Dermis microvascular lymphatic vessel endothelial cell (primary cell): ENCODE data around the gene MOCOS. TPM values are rescaled to one million over a fixed set of nuclear protein-coding genes. Genes with fewer than 3 reads are reported as not detected.

ENCODE experiments used
- DNase-seq, 2 donors: peaks; one replicate each; pipeline versions ENCODE4 v3.0.0 to v3.0.0-alpha.2; 2010; ENCODE audit warnings: low read depth in 2 of 2
- total RNA-seq: library from RNA; depleted of rRNA; stranded (reverse); fragments of >200 nt; gene quantifications from 2 replicates; pipeline ENCODE4 v1.2.1, GENCODE V29; 2014

The MOCOS gene
- total RNA-seq, 1 donor from 2014 or later = 0.13 TPM

- DNase-seq = no peak
These were observed 81.9 kb downstream of the MOCOS start for GRCh38 chr18:36269157-36269556.

DNA sequence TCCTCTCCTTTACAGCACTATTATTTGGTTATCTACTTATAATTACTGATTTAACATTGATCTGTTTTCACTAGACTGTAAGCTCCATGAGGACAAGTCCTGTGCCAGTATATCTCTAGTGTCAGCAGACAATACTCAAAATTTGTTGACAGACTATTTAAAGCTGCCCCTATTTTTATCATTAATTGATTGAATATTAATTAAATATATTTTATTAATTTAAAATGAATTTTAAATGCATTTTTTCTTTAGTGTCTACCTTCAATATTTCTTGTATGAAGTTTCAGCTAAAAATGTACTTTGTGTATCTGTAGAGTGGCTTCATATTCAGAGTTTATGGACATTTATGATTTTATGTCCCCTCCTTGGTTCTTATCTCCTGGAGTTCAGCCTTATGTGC is 83.9 kb downstream of the MOCOS start:
- DNase-seq = no peak

- no peak for DNase-seq
These were observed 86.0 kb downstream of the MOCOS start for GRCh38 chr18:36273347-36273746.

DNA sequence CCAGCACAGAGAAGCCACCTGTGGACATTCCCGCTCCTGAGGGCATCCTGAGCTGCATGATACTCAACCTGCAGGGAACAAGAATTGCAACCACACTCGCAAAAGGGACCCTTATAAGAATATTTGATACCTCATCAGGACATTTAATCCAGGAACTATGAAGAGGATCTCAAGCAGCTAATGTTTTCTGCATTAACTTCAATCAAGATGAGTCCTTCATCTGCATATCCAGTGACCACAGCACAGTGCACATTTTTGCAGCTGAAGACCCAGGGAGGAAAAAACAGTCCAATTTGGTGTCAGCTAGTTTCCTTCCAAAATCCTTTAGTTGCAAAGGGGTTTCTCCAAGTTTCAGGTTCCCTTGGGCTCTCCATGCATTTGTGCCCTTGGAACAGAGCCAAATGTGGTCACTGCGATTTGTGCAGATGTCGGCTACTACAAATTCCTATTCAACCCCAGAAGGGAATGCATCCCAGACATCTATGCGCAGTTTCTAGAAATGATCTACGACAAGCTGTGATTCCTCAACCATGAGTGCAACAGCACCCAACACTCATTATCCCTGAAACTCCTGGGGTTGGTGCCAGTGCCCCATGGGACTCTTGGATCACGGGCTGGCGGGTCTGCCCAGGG is 86.9 kb downstream of the MOCOS start:
- no peak for DNase-seq

GRCh38 chr18:36275561-36275960 is 88.3 kb downstream of the MOCOS start:
- no peak for DNase-seq

DNA sequence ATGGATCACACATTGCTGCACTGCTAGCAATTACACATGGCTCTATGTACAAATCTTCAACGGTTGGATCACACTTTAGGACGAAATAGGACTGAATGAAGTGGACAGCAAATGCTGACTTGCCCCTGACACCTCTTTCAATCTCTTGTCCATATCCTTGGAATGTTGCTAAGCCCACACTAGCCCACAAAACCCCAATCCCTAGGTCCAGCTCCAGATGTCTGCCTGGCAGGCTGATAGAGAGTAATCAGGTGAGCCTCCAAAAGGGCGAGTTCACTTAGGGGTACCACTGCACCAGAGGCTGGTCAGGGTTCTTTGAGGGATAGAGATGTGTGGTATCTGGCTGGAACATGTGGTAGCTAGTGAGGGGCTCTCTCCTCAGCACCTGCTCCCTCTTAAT is 91.7 kb downstream of the MOCOS start:
- DNase-seq = no peak

DNA sequence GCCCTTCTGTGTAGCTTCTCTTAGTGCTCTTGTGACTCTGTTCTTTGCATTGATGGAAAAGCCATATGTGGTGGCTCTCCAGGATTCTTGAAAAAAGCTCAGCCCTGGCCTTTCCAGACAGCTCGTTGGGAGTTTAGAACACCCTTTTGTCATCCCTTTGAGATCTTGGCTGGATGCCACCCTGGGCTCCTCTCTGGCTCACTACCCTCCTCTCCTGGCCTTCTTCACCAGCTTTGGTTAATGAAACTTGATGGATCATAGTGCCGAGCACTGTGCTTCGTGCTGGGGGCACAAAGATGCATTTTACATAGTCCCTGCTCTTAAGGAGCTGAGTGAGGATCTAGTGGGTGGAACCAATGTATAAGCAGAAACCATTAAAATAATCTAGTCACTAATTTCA is 94.6 kb downstream of the MOCOS start:
- DNase-seq = no peak

GRCh38 chr18:36283448-36283847 is 96.2 kb downstream of the MOCOS start:
- DNase-seq = no peak

- no peak for DNase-seq
These were observed 97.0 kb downstream of the MOCOS start for GRCh38 chr18:36284268-36284667.

DNA sequence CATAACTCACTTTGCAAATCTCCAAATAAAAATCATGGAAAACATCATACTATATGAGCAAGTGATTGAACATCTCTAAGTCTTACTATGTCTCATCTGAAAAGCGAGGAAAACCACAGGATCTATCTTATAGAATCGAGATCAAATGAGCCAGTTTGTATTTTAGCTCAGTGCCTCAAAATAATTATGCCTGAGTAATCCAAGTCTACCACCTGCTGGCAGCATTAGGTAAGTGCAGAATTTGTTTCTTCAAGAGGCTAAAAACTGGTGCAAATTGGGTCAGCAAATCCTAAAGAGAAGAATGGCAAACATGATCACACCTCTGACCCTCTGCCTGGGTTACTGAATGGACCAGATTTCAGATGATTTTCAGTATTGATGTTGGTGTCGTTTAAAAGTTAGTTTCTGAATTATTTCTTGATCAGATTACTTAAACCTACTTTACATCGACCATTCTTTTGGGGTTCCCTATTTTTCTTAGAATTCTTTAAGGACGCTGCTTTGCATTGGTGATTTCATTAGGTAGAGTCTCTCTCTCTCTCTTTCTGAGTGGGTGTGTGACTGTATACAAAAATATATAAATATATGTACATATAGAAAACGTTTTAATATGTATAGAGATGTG is 97.5 kb downstream of the MOCOS start:
- DNase-seq = peak; percentile 55 to 69

- DNase-seq = no peak
These were observed 100.4 kb downstream of the MOCOS start for GRCh38 chr18:36287653-36288052.

- DNase-seq = no peak
These were observed 101.4 kb downstream of the MOCOS start for GRCh38 chr18:36288689-36289088.

DNA sequence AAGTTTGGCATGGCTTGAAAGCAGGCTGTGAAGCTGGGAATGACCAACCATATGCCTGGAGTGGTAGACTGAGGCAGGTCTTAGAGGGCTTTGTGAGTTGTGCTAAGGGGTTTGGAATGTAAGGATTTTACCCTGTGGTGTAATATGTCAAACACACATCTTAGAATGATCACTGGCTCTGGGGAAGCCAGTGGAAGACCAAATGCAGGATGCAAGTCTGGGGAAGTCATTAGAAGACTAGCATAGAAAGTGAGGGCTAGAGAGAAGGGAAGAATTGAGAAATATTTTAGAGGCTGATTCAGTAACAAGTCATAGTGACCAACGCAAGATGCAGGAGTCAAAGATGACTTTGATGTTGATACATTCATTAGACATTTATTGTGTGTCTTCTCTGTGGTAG is 106.7 kb downstream of the MOCOS start:
- no peak for DNase-seq

DNA sequence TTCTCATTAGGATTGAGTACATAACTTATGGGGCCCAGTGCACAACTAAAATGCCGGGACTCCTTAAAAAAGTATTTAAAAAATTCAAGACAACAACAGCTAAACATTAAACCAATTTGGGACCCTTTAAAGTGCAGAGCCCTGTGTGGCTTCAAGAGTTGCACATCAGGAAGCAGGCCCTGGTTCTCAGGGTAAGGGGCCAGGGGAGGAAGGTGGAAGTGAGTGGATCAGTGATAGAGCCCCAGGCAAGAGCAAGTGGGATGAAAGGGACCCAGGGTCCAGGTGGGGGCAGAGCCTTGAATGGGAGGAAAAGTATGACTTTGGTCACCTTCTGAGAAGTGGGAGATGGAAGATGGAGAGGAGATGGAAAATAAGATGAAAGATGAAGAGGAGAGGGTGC is 107.9 kb downstream of the MOCOS start:
- no peak for DNase-seq

DNA sequence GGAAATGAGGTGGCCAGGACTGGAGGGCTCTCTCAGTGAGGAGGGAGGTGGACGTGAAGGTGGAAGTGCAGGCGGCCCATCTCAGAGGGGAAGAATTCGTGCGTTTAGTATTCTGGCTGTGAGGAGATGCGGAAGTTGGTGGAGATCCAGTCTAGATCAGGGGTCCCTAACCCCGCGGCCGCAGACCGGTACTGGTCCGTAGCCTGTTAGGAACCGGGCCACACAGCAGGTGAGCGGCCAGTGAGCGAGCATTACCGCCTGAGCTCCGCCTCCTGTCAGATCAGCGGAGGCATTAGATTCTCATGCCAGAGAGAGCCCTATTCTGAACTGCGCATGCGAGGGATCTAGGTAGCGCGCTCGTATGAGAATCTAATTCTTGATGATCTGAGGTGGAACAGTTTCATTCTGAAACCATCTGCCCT is 108.6 kb downstream of the MOCOS start:
- no peak for DNase-seq

DNA sequence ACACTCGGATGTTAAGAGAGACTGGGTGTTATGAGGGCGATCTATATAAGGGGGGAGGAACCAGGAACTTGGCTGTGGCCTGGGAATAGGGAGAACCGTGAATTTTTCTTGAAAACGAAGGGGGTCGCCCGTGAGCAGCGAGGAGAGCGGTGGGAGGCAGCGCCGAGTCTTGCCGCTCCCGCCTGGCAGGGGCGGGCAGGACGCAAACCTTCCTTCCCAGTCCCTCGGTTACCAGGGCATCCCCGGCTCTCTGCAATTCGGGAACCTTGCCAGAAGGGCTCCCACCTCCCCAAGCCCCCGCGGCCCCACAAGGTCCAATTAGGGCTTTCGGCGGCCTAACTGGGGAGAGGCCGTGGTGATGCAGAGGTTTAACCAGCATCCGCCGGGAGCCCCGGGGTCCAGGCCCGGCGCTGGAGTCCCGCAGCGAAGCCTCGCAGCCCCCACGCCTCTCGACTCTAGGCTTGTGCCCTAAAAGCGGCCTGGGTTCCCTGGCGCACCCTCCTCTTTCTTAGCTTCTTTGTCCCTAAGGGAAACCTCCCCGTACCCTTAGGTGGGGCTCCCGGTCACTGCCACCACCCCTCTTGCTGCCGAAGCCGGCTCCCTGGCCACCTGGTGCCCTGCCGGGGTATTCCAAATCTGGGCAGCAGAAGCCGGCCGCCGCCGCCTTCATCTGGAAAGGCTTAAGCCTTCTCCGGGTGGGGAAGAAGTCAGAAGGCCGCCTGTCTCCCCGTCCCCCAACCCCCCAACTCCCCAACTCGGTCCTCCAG is 109.5 kb downstream of the MOCOS start:
- peak in 1 of 2 donors; percentile 72 for DNase-seq

DNA sequence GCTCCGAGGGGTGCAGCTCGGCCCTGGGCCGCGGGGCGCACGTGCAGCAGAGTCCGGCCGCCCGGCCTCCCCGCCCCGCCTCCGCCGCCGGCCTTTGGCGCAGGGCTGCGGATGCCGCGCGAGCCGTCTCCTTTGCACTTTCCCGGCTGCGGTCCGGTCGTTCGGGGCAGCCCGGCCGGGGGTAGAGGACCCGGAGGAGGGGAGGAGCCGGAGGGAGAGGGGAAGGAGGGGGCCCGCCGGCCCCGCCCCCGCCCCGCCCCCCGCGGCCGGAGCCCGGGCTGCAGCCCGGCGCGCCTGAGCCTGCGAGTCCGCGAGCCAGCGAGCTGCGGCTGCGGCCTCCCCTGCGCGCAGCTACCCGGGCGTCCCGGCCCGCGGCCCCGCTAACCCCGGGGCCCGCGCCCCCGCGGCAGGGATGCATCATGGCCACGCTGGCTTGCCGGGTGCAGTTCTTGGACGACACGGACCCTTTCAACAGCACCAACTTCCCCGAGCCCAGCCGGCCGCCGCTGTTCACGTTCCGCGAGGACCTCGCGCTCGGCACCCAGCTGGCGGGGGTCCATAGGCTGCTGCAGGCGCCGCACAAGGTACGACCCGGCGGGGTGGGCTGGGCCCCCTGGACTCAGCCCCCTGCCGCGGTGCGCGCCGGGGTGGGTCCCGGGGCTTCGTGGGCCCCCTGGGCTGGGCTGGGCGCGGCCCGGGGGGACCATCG is 110.3 kb downstream of the MOCOS start, which contains the start of gene FHOD3:
Gene FHOD3, plus strand, starts transcription at position 297 of the 709 bp plus-strand sequence. Its CDS starts 123 bp downstream, at position 420.
- peak in 1 of 2 donors; percentile 46 for DNase-seq

- no peak for DNase-seq
These were observed 110.9 kb downstream of the MOCOS start for GRCh38 chr18:36298126-36298741.

- no peak for DNase-seq
These were observed 111.7 kb downstream of the MOCOS start for GRCh38 chr18:36299015-36299414.

DNA sequence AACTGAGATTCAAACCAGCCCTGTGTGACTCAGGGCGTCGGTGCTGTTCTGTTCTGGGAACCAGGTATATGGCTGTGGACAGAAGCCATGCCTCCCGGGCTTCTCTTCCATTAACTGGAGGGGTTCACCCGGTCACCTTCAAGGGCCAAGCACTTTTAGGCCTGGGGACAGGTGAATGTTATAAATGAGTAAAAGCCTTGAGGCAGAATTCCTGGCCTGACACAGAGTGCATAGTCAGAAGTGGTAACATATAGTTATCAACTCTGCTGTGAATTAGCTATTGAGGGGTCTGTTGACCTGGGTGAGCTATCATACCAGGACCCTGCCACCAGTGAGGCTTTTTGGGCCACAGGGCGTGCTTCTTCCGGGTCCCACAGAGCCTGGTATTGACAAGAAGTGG is 112.9 kb downstream of the MOCOS start:
- no peak for DNase-seq

DNA sequence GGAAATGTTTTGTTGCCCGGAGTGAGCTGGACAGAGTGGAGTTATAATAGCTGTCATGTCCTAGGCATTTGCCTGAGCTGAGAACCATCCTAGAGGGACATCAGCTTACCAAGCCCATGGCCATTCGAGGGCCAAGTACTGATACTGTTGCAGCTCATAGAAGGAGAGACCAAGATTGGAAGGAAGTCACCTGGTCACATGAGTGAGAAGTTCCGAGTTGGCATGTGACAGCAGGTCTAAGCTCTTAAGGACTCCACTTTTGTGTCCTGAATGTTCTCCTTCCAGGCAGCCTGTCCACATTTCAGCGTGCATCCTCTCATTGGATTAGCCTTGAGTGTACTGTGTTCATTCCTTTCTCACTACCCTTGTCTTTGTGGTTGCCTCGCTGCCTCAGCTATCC is 114.6 kb downstream of the MOCOS start:
- DNase-seq = no peak

GRCh38 chr18:36302676-36303075 is 115.4 kb downstream of the MOCOS start:
- DNase-seq = no peak
